RWPE2 (cell line): ENCODE measurements around the gene DPH7.

Source experiments
- ATAC-seq: fragments of 200-7000 bp; cut with Tn5 transposase; 3 replicates; pipeline ENCODE4 v1.9.1; 2021; ENCODE audit warnings: low read depth
- DNase-seq: peaks from one replicate; pipeline ENCODE4 v3.0.0-alpha.2; 2020; ENCODE audit warnings: low spot score
- H3K27ac ChIP-seq: fragments of 450-650 bp; 2 replicates; pipeline ENCODE4 v1.5.1; 2017; ENCODE audit warnings: mild to moderate bottlenecking; ENCODE audit not compliant: poor library complexity, severe bottlenecking
- H3K27me3 ChIP-seq: fragments of 250-450 bp; sonication (Bioruptor Pico); 2 replicates; pipeline ENCODE4 v1.5.1; 2021; ENCODE audit warnings: mild to moderate bottlenecking, moderate library complexity; ENCODE audit not compliant: insufficient read depth, poor library complexity, severe bottlenecking
- H3K36me3 ChIP-seq: fragments of 250-450 bp; sonication (Bioruptor Pico); 2 replicates; pipeline ENCODE4 v1.5.1; 2020; ENCODE audit warnings: low read depth, mild to moderate bottlenecking, moderate library complexity
- H3K4me1 ChIP-seq: fragments of 250-450 bp; sonication (Bioruptor Pico); 2 replicates; pipeline ENCODE4 v1.5.1; 2021; ENCODE audit warnings: mild to moderate bottlenecking, moderate library complexity; ENCODE audit not compliant: insufficient read depth, poor library complexity, severe bottlenecking
- H3K4me3 ChIP-seq: fragments of 250-450 bp; sonication (Bioruptor Pico); 2 replicates; pipeline ENCODE4 v1.5.1; 2021; ENCODE audit warnings: mild to moderate bottlenecking, moderate library complexity; ENCODE audit not compliant: severe bottlenecking
- H3K9me3 ChIP-seq: fragments of 250-450 bp; sonication (Bioruptor Pico); 2 replicates; pipeline ENCODE4 v1.5.1; 2021; ENCODE audit warnings: mild to moderate bottlenecking, moderate library complexity; ENCODE audit not compliant: severe bottlenecking
- TF ChIP-seq, protein P1 (sequence below): fragments of 450-650 bp; IDR thresholded peaks from one replicate; pipeline ENCODE4 v1.5.1; 2017; ENCODE audit warnings: mild to moderate bottlenecking, moderate library complexity; ENCODE audit not compliant: poor library complexity, severe bottlenecking

The DPH7 gene

DNA sequence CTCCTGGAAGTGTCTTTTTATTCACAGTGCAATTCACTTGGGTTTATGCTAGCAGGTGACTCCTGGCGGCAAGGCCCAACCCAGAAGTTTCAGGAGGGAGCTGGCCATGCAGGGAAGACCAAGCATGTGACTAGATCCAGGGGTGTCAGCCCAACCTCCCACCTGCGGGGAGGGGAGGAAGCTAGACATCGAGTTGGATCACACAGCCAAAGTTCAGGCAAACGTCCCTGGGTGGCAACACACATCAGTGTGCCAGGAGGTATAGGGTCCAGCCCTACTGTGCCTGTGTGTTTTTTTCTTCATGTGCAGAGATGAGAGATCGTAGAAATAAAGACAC, 53.8 kb downstream of the DPH7 start:
- TF ChIP-seq, protein P1, sequence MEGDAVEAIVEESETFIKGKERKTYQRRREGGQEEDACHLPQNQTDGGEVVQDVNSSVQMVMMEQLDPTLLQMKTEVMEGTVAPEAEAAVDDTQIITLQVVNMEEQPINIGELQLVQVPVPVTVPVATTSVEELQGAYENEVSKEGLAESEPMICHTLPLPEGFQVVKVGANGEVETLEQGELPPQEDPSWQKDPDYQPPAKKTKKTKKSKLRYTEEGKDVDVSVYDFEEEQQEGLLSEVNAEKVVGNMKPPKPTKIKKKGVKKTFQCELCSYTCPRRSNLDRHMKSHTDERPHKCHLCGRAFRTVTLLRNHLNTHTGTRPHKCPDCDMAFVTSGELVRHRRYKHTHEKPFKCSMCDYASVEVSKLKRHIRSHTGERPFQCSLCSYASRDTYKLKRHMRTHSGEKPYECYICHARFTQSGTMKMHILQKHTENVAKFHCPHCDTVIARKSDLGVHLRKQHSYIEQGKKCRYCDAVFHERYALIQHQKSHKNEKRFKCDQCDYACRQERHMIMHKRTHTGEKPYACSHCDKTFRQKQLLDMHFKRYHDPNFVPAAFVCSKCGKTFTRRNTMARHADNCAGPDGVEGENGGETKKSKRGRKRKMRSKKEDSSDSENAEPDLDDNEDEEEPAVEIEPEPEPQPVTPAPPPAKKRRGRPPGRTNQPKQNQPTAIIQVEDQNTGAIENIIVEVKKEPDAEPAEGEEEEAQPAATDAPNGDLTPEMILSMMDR = no peak

DNA sequence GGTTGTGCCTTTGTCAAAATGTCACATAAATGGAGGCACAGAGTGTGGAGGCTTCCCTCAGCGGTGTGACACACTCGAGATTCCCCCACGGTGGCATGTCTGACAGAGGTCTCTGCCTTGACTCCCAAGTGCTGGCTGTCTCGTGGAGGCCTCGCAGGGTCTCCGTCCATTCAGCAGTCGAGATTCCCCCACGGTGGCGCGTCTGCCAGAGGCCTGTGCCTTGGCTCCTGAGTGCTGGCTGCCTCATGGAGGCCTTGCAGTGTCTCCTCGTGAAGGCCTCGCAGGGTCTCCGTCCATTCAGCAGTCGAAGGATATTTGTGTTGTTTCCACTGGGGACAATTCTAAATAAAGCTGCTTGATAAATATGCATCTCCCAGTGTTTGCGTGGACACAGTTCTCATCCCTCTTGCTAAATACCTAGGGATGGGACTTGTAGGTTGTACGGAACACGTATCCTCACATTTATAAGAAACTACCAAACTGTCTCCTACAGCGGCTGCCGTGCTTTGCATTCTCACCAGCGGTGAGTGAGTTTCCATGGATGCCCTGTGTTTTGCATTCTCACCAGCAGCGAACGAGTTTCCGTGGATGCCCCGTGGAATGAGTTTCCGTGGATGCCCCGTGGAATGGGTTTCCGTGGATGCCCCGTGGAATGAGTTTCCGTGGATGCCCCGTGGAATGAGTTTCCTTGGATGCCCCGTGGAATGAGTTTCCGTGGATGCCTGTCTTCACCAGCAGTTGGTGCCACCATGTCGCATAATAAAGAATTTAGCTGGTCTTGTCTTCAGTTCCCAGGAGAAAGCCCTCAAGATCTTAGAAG, 54.4 kb downstream of the DPH7 start:
- TF ChIP-seq, protein P1 = no peak
- Histone ChIP-seq H3K4me1 (no peaks in the 10 kb centered on the region), H3K36me3 (no peaks in the 10 kb centered on the region), H3K9me3 (no peaks in the 10 kb centered on the region), H3K27me3 (no peaks in the 10 kb centered on the region), H3K27ac (no peak overlapping the region), H3K4me3 (no peak overlapping the region)
- ATAC-seq (no peak), DNase-seq (no peak)

More for the DNA sequence above, 53.8 kb downstream of the DPH7 start:
- Histone ChIP-seq H3K9me3 (no peaks in the 10 kb centered on the region), H3K4me1 (no peaks in the 10 kb centered on the region), H3K4me3 (no peak overlapping the region), H3K27ac (no peak overlapping the region), H3K36me3 (no peaks in the 10 kb centered on the region), H3K27me3 (no peaks in the 10 kb centered on the region)
- DNase-seq = no peak
- no peak for ATAC-seq

DNA sequence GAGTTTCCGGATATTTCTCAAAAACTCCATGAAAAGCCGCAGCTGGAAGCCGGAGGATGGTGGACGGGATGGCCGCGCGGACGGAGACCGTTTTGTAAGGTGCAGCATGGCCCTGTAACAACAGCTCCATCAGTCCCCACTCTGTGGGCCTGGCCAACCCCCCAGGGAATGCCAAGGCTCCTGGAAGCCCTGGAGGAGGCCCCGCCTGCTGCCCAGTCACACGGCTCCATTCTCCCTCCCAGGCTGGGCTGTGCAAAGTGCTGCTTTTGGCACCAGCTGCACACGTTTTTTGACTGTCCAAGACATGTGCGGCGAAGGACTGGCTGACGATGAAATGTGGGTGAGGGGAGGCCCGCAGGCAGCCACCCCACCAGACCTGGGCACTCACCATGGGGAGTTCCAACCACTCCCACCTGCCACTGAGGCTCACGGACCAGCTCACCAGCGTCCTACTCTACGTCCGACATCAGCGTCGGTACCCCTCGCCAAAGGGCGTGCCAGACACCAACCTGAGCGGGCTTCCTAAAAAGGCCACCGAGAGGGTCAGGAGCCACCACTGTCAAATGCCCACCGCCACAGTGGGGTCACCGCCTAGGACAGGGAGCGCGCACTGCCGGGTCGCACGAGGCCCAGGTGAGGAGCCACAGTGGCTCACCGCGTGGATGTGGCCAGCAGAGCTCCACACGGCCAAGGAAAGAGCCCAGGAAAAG, 55.8 kb downstream of the DPH7 start:
- H3K4me1 ChIP-seq = no peaks in the 10 kb centered on the region
- no peaks in the 10 kb centered on the region for H3K36me3 ChIP-seq
- H3K9me3 ChIP-seq = no peaks in the 10 kb centered on the region
- no peak overlapping the region for H3K27ac ChIP-seq
- H3K27me3 ChIP-seq = no peaks in the 10 kb centered on the region
- TF ChIP-seq, protein P1 = no peak
- H3K4me3 ChIP-seq = no peak overlapping the region
- ATAC-seq = no peak
- no peak for DNase-seq

DNA sequence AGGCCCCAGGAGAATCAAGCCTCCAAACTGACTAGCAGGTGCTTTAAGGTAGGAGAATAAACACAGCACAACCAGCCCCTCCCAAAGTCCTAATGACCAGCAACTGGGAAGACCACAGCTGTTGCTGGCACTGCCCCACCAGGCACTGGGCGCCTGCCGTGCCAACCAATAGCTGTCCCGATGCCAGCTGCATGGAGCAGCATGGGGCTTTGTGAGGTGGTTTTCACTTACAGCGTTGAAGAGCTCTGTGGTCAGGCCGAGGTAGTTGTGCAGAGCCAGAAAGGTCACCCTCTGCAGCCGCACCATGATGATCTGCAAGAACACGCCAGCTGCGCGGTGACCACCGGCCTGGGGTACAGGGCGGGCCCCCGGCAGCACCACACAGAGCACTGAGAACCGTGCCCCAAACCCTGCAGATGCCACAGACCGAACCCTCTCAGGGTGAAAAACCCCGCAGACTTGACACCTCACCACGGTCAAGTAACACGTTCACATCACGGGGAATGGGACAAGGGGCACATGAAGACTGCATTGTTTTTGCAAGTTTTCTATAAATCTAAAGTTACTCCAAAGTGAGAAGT, 57.2 kb downstream of the DPH7 start:
- Histone ChIP-seq H3K9me3 (no peaks in the 10 kb centered on the region), H3K36me3 (no peaks in the 10 kb centered on the region), H3K27ac (no peak overlapping the region), H3K4me1 (no peaks in the 10 kb centered on the region), H3K4me3 (no peak overlapping the region), H3K27me3 (no peaks in the 10 kb centered on the region)
- ATAC-seq (no peak), DNase-seq (no peak)
- TF ChIP-seq, protein P1 = no peak
